ENCODE measurements around the gene PPP3CA.

DNA sequence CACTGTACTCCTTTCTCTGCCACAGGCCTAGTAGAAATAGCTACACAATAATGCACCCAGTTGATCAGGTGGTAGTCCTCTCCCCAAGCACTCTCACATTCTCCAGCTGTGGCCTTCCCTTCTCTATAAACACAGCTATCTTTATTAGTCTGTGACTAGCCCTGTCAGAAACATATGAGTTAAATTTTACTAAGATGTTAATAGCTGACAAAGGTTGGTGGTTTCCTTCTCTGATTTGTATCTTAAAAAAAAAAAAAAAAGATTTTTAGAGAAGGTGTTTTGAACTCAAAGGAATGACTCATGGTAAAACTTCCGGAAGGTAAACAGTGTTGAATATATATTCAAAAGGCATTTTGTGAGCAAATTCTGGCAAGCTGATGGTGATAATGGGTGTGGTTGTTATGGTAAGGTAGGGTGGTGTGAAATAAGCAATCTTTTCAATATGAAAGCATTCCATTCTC is 327.4 kb downstream of the PPP3CA start:
- TF ChIP-seq CREB1 (IDR thresholded peaks at IDR 0.05; ENCODE audit: low read depth) (no peak), EGR1 (IDR thresholded peaks at IDR 0.05) (no peak), NFIC (IDR thresholded peaks at IDR 0.05) (no peak), YY1 (IDR thresholded peaks at IDR 0.05; ENCODE audit: low read depth) (no peak), ZBTB7A (IDR thresholded peaks at IDR 0.05; ENCODE audit: low read depth) (no peak), EP300 (IDR thresholded peaks at IDR 0.05; ENCODE audit: borderline replicate concordance) (no peak), CEBPB (IDR thresholded peaks at IDR 0.05) (no peak), TAF1 (IDR thresholded peaks at IDR 0.05; ENCODE audit: low read depth) (no peak), TEAD4 (IDR thresholded peaks at IDR 0.05) (no peak), RAD21 (IDR thresholded peaks at IDR 0.05; ENCODE audit: low read depth) (no peak), FOXM1 (IDR thresholded peaks at IDR 0.05; ENCODE audit: borderline replicate concordance, low read depth) (no peak)
- TF ChIP-seq, protein P1, sequence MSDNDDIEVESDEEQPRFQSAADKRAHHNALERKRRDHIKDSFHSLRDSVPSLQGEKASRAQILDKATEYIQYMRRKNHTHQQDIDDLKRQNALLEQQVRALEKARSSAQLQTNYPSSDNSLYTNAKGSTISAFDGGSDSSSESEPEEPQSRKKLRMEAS (IDR thresholded peaks at IDR 0.05), result no peak
- TF ChIP-seq, protein P2, sequence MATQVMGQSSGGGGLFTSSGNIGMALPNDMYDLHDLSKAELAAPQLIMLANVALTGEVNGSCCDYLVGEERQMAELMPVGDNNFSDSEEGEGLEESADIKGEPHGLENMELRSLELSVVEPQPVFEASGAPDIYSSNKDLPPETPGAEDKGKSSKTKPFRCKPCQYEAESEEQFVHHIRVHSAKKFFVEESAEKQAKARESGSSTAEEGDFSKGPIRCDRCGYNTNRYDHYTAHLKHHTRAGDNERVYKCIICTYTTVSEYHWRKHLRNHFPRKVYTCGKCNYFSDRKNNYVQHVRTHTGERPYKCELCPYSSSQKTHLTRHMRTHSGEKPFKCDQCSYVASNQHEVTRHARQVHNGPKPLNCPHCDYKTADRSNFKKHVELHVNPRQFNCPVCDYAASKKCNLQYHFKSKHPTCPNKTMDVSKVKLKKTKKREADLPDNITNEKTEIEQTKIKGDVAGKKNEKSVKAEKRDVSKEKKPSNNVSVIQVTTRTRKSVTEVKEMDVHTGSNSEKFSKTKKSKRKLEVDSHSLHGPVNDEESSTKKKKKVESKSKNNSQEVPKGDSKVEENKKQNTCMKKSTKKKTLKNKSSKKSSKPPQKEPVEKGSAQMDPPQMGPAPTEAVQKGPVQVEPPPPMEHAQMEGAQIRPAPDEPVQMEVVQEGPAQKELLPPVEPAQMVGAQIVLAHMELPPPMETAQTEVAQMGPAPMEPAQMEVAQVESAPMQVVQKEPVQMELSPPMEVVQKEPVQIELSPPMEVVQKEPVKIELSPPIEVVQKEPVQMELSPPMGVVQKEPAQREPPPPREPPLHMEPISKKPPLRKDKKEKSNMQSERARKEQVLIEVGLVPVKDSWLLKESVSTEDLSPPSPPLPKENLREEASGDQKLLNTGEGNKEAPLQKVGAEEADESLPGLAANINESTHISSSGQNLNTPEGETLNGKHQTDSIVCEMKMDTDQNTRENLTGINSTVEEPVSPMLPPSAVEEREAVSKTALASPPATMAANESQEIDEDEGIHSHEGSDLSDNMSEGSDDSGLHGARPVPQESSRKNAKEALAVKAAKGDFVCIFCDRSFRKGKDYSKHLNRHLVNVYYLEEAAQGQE (IDR thresholded peaks at IDR 0.05; ENCODE audit: low read depth), result no peak
- TF ChIP-seq, protein P3, sequence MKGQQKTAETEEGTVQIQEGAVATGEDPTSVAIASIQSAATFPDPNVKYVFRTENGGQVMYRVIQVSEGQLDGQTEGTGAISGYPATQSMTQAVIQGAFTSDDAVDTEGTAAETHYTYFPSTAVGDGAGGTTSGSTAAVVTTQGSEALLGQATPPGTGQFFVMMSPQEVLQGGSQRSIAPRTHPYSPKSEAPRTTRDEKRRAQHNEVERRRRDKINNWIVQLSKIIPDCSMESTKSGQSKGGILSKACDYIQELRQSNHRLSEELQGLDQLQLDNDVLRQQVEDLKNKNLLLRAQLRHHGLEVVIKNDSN (IDR thresholded peaks at IDR 0.05), result no peak
